ENCODE measurements around the gene ABCD4.

Gene ABCD4

GRCh38 chr14:74347795-74348100 lies 45.0 kb upstream of the ABCD4 start:
- Histone ChIP-seq H3K4me3 (ENCODE audit: low read length, poor library complexity, severe bottlenecking) (no peak overlapping the region), H3K9me2 (replicated peaks; ENCODE audit: low read depth, low read length) (no peaks in the 10 kb centered on the region)
- no peak for TF ChIP-seq EZH2phosphoT487 (IDR thresholded peaks at IDR 0.05; ENCODE audit: borderline replicate concordance)
- TF ChIP-seq, protein P1, sequence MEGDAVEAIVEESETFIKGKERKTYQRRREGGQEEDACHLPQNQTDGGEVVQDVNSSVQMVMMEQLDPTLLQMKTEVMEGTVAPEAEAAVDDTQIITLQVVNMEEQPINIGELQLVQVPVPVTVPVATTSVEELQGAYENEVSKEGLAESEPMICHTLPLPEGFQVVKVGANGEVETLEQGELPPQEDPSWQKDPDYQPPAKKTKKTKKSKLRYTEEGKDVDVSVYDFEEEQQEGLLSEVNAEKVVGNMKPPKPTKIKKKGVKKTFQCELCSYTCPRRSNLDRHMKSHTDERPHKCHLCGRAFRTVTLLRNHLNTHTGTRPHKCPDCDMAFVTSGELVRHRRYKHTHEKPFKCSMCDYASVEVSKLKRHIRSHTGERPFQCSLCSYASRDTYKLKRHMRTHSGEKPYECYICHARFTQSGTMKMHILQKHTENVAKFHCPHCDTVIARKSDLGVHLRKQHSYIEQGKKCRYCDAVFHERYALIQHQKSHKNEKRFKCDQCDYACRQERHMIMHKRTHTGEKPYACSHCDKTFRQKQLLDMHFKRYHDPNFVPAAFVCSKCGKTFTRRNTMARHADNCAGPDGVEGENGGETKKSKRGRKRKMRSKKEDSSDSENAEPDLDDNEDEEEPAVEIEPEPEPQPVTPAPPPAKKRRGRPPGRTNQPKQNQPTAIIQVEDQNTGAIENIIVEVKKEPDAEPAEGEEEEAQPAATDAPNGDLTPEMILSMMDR (conservative IDR thresholded peaks at IDR 0.05; ENCODE audit: low read length), result no peak

DNA sequence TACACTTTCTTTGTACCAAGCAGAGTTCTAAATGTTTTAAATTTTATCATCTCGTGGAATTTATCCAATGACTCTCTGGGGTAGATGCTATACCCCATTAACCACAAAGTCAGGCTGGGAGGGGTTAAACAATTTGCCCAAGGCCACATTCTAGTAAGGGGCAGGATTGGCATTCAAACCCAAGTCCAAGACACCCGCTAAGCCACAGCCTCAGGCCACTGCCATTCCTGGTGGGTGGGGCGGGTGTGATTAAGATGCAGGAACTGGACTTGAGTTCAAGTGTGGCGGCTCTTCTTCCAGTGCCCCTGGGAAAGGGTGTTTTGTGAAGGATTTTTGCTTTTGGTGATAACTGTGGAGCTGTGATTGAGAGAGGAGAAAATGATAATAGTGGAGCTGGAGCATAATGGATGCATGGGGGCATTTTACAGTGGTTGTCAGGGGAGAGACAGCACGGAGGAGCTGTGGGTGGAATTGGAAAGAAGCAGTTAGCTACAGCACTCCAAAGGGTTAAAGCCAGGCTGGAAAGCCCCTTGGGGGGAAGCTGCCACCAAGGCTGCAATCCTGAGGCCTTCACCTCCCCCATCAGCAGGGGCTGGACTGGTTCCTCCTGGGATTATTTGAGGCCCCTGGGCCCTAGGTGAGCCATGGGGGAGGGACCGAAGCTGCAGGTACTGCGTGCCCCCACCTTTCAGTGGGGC lies 44.5 kb upstream of the ABCD4 start:
- Histone ChIP-seq H3K36me3 (ENCODE audit: insufficient read depth, low read length) (no peaks in the 10 kb centered on the region), H3K4me1 (ENCODE audit: insufficient read depth, low read length, poor library complexity, severe bottlenecking) (no peaks in the 10 kb centered on the region), H2AFZ (ENCODE audit: low read length) (no peak overlapping the region), H4K20me1 (ENCODE audit: insufficient read depth, low read length, poor library complexity, severe bottlenecking) (no peaks in the 10 kb centered on the region), H3K9me3 (ENCODE audit: insufficient read depth, low read depth, low read length) (no peaks in the 10 kb centered on the region), H3K79me2 (ENCODE audit: insufficient read depth, low read length) (no peaks in the 10 kb centered on the region), H3K9me2 (replicated peaks; ENCODE audit: low read depth, low read length) (no peaks in the 10 kb centered on the region), H3K4me3 (ENCODE audit: low read length, poor library complexity, severe bottlenecking) (no peak overlapping the region), H3K4me2 (ENCODE audit: low read depth, low read length, poor library complexity, severe bottlenecking) (no peak overlapping the region), H3F3A (ENCODE audit: low read depth) (no peaks in the 10 kb centered on the region), H3K27me3 (ENCODE audit: insufficient read depth, low read length, poor library complexity, severe bottlenecking) (no peaks in the 10 kb centered on the region), H3K9ac (ENCODE audit: low read depth, low read length, poor library complexity, severe bottlenecking) (no peak overlapping the region)
- no peak for TF ChIP-seq EZH2phosphoT487 (IDR thresholded peaks at IDR 0.05; ENCODE audit: borderline replicate concordance)
- TF ChIP-seq, protein P1 (conservative IDR thresholded peaks at IDR 0.05; ENCODE audit: low read length), result no peak

More at GRCh38 chr14:74347795-74348100, 45.0 kb upstream of the ABCD4 start:
- Histone ChIP-seq H3K4me1 (ENCODE audit: insufficient read depth, low read length, poor library complexity, severe bottlenecking) (no peaks in the 10 kb centered on the region), H3K4me2 (ENCODE audit: low read depth, low read length, poor library complexity, severe bottlenecking) (no peak overlapping the region), H3F3A (ENCODE audit: low read depth) (no peaks in the 10 kb centered on the region), H3K36me3 (ENCODE audit: insufficient read depth, low read length) (no peaks in the 10 kb centered on the region), H3K79me2 (ENCODE audit: insufficient read depth, low read length) (no peaks in the 10 kb centered on the region), H3K9ac (ENCODE audit: low read depth, low read length, poor library complexity, severe bottlenecking) (no peak overlapping the region), H3K27me3 (ENCODE audit: insufficient read depth, low read length, poor library complexity, severe bottlenecking) (no peaks in the 10 kb centered on the region), H2AFZ (ENCODE audit: low read length) (no peak overlapping the region), H4K20me1 (ENCODE audit: insufficient read depth, low read length, poor library complexity, severe bottlenecking) (no peaks in the 10 kb centered on the region), H3K9me3 (ENCODE audit: insufficient read depth, low read depth, low read length) (no peaks in the 10 kb centered on the region)

DNA sequence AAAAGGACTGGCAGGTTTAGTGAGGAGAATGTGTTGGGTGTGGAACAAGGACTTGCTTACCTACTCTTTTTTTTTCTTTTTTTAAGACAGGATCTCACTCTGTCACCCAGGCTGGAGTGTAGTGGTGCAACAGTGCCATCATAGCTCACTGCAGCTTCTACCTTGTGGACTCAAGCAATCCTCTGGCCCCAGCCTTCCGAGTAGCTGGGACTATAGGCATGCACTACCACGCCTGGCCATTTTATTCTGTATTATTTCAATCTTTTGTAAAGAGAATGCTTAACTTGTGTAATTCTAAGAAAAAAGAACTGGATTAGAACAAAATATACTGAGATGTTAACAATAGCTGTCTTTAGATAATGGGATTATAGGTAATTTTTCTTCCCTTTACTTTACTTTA lies 43.6 kb upstream of the ABCD4 start:
- Histone ChIP-seq H3F3A (ENCODE audit: low read depth) (no peaks in the 10 kb centered on the region), H3K9ac (ENCODE audit: low read depth, low read length, poor library complexity, severe bottlenecking) (no peak overlapping the region), H3K27me3 (ENCODE audit: insufficient read depth, low read length, poor library complexity, severe bottlenecking) (no peaks in the 10 kb centered on the region), H3K4me2 (ENCODE audit: low read depth, low read length, poor library complexity, severe bottlenecking) (no peak overlapping the region), H3K4me1 (ENCODE audit: insufficient read depth, low read length, poor library complexity, severe bottlenecking) (no peaks in the 10 kb centered on the region), H3K9me3 (ENCODE audit: insufficient read depth, low read depth, low read length) (no peaks in the 10 kb centered on the region), H4K20me1 (ENCODE audit: insufficient read depth, low read length, poor library complexity, severe bottlenecking) (no peaks in the 10 kb centered on the region), H3K79me2 (ENCODE audit: insufficient read depth, low read length) (no peaks in the 10 kb centered on the region), H2AFZ (ENCODE audit: low read length) (no peak overlapping the region), H3K9me2 (replicated peaks; ENCODE audit: low read depth, low read length) (no peaks in the 10 kb centered on the region), H3K4me3 (ENCODE audit: low read length, poor library complexity, severe bottlenecking) (no peak overlapping the region), H3K36me3 (ENCODE audit: insufficient read depth, low read length) (no peaks in the 10 kb centered on the region)
- TF ChIP-seq, protein P1 (conservative IDR thresholded peaks at IDR 0.05; ENCODE audit: low read length), result no peak
- TF ChIP-seq EZH2phosphoT487 (IDR thresholded peaks at IDR 0.05; ENCODE audit: borderline replicate concordance), result no peak
